Activated CD8-positive, alpha-beta memory T cell treated with anti-CD3 and anti-CD28 coated beads for 4 hours (primary cell): ENCODE results near the gene RIC8B.
"Not testable (repeated sequence)": the region's sequence is repeated elsewhere in the genome, so short reads cannot be mapped to it uniquely, and the experiment has no call there.

Experiments used
- DNase-seq, 2 donors: peaks; one replicate each; pipeline ENCODE4 v3.0.0-alpha.2; 2020; ENCODE audit warnings: low read depth in 2 of 2

Gene RIC8B

DNA sequence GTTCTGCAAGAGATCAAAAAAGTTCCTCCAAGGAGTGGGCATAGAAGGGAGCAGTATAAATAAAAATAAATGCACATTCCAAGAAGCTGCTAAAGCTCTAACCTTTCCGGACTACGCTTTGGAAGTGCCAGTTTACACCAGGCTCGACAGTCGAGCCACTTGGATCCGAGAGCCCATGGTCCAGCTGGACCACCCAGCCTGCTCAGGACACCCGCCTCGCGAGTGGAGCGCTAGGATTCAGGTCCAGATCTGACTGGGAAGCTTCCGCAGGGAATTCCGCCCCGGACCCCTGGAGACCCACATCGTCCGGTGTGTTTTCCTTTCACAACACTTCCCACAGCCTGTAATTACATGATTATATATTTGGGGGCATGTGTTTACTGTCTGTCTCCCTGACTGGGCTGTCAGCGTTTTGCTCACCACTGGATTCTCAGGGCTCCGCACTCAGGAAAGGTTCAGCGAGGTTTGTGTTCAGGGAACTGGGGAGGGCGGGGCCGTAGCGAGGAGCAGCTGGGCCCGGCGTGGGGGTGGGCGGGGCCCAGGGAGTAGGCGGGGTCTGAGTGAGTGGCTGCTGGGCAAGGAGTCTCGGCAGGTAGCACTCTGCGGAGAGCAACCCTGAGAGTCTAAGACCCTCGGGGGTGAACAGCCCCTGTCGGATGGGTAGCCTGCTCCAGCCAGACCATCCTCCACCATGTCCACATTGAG lies 128.9 kb downstream of the RIC8B start:
- DNase-seq, result peak; percentile 46 to 49

DNA sequence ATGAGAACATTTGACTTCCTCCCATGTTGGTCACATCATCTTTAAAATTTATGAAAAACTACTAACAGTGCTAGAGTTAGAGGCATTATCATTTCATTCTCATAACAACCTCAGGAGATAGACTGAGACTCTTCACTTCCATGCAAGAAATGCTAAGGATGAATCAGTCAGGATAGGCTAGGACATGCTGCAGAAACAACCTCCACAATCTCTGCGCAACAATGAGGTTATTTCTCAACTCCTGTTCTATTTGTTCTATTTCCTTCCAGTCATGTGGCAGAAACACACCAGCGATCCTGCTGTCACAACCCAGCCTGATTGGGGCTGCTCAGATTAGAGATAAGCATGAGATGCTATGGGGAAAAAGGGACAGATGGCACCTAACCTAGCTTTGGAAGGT lies 132.2 kb downstream of the RIC8B start:
- no peak for DNase-seq

GRCh38 chr12:106907411-106907810 lies 132.9 kb downstream of the RIC8B start:
- DNase-seq, result no peak

DNA sequence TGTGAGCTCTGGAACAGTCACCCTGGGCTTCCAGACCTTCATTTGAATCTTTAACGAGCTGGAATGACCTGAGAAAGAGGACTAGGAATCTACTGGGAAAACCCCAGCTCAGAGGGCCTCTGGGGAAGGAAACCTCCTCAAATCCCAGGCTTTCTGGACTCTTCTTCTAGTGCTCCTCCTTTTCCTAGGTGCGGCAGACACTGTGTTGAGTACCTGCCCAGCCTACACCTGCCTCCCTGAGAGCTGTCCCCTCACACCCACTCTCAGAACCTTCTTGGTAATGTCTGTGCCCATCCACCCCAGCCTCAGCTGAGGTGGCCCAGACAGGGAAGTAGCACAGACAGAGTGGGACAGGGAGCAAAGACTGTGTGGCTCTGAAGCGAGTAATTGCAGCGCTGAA lies 133.4 kb downstream of the RIC8B start:
- DNase-seq, result no peak

DNA sequence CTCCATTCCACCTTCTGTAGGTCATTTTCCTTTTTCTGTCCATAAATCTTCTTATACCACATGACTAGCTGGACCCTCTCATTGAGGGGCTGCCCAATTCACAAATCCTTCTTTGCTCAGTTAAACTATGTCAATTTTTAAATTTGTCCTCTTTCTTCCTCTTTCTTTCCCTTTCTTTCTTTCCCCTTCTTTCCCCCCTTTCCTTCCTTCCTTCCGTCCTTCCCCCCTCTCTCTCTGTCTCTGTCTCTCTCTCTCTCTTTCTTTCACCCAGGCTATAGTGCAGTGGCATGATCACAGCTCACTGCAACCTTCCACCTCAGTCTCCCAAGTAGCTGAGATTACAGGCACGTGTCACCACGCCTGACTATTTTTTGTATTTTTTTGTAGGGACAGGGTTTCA lies 134.1 kb downstream of the RIC8B start:
- no peak for DNase-seq

GRCh38 chr12:106910202-106910601 lies 135.7 kb downstream of the RIC8B start:
- no peak for DNase-seq

- DNase-seq, result no peak
These were observed 137.1 kb downstream of the RIC8B start for GRCh38 chr12:106911581-106911980.

DNA sequence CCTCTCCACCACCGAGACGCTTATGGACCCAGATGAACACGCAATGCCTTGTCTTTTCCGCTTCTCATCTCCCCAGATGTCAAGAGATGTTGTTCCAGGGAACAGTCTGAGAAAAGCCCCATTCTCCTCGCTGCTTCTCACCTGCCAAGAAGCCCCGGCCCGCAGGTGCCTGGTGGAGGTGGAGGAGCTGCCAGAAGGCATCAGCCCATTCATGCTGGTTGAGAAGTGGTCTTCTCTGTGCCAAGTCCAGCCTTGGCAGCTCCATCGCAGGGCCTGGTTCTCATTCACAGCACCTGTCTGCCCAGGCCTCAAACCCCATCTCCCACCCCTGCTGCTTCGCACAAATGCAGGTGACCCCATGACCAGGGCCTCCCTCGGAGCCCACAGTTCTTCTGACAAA lies 139.0 kb downstream of the RIC8B start:
- DNase-seq, result no peak

GRCh38 chr12:106914796-106915634 lies 140.5 kb downstream of the RIC8B start:
- no peak for DNase-seq

DNA sequence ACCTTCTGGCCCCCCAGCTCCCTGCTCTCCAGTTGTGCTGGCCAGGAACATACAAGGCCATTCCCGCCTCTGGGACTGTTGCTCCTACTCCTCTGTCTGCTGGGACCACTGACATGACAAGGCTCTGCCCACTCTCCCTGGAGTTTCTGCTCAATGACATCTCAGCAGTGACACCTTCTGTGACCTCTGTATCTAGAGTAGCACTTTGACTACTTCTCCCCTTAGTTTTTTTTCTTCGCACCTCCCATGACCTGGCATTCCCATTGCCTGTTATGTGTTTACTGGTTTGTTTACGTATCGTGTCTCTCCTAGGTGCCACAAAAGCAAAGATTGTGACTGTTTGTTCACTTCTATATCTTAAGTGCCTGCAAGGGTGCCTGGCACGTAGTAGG lies 141.1 kb downstream of the RIC8B start:
- DNase-seq, result no peak

DNA sequence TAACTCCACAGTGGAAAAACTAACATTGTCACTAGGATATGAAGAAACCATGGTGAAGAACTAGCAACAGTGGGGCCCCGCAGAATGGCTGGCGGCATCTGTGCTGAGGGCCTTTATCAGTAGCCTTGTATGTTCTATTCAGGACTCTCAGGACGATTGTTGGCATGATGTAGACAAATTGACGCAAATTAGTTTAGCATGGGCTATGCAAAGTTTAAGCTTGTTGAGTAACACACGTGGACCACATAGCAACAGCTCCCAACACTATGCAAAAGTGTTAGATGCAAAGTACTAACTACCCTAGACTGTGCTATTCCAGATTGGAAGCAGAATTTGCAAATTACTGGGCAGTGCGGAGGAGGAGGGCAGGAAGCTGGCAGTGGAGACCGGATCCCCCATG lies 143.0 kb downstream of the RIC8B start:
- no peak for DNase-seq

GRCh38 chr12:106918746-106919145 lies 144.3 kb downstream of the RIC8B start:
- DNase-seq, result no peak

DNA sequence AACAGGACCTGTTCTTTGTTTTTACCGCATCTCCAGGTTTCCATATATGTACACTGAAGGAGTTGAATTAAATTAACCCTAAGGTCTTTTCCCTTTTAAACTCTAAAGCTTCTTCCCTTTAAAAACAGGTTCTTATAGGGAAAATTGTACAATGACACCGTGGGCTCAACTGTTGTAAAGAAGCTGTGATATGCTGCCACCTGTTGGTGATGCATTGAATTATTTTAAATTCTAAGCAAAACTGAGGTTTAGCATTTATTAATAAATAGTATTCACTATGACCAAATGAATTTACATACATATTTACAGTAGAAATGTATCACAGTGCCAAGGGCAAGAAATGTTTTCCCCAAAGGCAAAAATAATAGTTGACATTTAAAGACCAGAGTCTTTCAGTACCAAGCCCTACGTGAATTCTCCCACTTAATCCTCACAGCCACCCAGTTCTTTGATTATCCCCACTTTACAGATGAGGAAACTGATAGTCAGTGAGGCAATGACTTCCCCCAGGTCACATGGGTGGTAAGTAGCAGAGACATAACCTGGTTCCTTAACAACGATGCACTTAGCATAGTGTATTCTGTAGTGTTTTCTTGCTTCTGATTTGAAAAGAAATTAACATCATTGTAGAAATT lies 145.5 kb downstream of the RIC8B start:
- no peak for DNase-seq

GRCh38 chr12:106921976-106922375 lies 147.5 kb downstream of the RIC8B start:
- DNase-seq, result not testable (repeated sequence)

- not testable (repeated sequence) for DNase-seq
These were observed 149.1 kb downstream of the RIC8B start for GRCh38 chr12:106923594-106923993.

DNA sequence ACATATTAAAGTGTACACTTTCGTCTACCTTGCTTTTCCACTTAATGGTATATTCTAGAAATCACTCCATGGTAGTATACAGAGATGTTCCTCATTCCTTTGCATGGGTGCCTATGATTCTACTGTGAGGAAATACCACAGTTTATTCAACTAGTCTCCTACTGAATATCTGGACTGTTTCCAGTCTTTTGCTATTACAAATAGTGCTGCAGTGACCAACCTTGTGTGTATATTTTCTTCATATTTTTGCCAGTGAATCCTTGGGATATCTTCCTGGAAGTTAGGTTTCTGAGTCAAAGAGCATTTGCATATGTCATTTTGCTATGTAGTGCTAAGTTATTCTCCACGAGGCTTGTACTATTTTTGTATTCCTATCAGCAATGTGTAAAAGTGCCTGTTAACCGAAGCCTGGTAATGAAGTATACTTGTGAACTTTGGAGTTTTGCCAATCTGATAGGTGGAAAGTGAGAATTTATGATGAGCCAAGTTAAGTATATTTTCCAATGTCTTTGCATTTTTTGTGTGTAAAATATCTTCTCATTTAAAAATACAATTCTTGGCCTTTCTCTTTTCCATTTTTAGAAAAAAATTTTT lies 149.9 kb downstream of the RIC8B start:
- no peak for DNase-seq

DNA sequence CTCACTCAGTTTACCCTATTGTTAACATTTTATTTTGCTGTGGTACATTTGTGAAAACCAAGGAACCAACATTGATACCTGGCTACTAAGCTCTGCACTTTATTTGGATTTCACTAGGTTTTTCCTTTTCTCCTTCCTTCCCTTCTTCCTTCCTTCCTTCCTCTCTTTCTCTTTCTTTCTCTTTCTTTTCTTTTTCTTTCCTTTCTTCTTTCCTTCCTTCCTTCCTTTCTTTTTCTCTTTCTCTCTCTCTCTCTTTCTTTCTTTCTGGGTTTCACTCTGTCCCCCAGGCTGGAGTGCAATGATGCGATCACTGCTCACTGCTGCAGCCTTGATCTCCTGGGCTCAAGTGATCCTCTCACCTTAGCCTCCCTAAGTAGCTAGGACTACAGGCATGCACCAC lies 152.2 kb downstream of the RIC8B start:
- DNase-seq, result no peak

DNA sequence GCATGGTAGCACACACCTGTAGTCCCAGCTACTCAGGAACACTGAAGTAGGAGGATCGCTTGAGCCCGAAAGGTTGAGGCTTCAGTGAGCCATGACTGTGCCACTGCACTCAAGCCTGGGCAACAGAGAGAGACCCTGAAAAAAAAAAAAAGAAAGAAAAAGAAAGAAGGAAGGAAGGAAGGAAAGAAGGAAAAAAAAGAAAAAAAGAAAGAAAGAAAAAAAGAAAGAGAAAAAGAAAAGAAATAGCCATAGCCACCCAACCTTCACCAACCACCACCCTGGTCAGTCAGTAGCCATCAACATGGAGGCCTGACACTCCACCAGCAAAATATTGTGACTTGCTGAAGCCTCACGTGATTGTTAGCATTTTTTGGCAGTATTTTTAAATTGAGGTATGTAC lies 159.8 kb downstream of the RIC8B start:
- no peak for DNase-seq
